Tibial artery (tissue), 4 donors: ENCODE results near the gene ADNP2.

ENCODE experiments used
- DNase-seq, 2 donors: peaks; one replicate each; pipeline ENCODE4 v3.0.0-alpha.2; 2019
- H3K27ac ChIP-seq, 2 donors: fragments of 200-600 bp; sonication (generic) in 1 of 2; 1 replicate in 1 of 2; 2 replicates in 1 of 2; pipeline ENCODE4 v1.5.1; 2018 to 2019; ENCODE audit warnings: mild to moderate bottlenecking in 1 of 2
- H3K27me3 ChIP-seq, 2 donors: fragments of 200-600 bp; sonication (generic) in 1 of 2; one replicate each; pipeline versions ENCODE4 v1.5.1 to v1.6.0; 2016 to 2019
- H3K36me3 ChIP-seq, 3 donors: fragments of 200-600 bp; sonication (generic) in 2 of 3; one replicate each; pipeline ENCODE4 v1.5.1; 2016 to 2019; ENCODE audit warnings: mild to moderate bottlenecking in 2 of 3
- H3K4me1 ChIP-seq, 4 donors: fragments of 200-600 bp; sonication (generic) in 2 of 4; 1 replicate in 3 of 4; 2 replicates in 1 of 4; pipeline ENCODE4 v1.5.1; 2016 to 2019
- H3K4me3 ChIP-seq, 2 donors: fragments of 200-600 bp; sonication (generic) in 1 of 2; 1 replicate in 1 of 2; 2 replicates in 1 of 2; pipeline ENCODE4 v1.5.1; 2018 to 2019; ENCODE audit warnings: mild to moderate bottlenecking in 2 of 2
- H3K9me3 ChIP-seq, 3 donors: fragments of 200-600 bp; sonication (generic) in 1 of 3; one replicate each; pipeline ENCODE4 v1.5.1; 2016 to 2019
- intact Hi-C: fragments of 100-400 bp; cut with DNase I; formaldehyde crosslinking; loops from one replicate; pipeline ENCODE4 v1.15.0; 2023; ENCODE audit warnings: low total_unique reads
- TF ChIP-seq, protein P1 (sequence below), 2 experiments: fragments of 200-600 bp in 1 of 2; fragments of 450-650 bp in 1 of 2; IDR thresholded peaks; one replicate each; pipeline ENCODE4 v1.5.1; 2017 to 2019; ENCODE audit warnings: antibody characterized with exemption in 2 of 2, mild to moderate bottlenecking in 1 of 2, moderate library complexity in 1 of 2

The ADNP2 gene

DNA sequence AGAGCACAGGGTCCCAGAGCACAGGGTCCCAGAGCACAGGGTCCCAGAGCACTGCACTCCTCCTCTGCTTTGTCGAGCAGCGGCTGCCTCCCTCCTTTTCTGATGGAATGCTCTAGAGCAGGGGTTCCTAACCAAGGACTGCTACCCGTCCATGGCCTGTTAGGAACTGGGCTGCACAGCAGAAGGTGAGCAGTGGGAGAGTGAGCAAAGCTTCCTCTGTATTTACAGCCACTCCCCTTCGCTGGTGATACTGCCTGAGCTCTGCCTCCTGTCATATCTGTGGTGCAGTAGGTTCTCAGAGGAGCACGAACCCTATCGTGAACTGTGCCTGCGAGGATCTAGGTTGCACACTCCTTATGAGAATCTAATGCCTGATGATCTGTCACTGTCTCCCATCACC is 33.1 kb upstream of the ADNP2 start:
- Histone ChIP-seq H3K27me3 (no peaks in the 10 kb centered on the region), H3K9me3 (no peaks in the 10 kb centered on the region), H3K4me1 (no peaks in the 10 kb centered on the region), H3K27ac (no peak overlapping the region), H3K4me3 (no peak overlapping the region), H3K36me3 (peaks cover 0 to 20% (median 15%) of the 10 kb centered on the region in 3 donors)
- intact Hi-C loops: no loop called here
- no peak for DNase-seq
- TF ChIP-seq, protein P1, sequence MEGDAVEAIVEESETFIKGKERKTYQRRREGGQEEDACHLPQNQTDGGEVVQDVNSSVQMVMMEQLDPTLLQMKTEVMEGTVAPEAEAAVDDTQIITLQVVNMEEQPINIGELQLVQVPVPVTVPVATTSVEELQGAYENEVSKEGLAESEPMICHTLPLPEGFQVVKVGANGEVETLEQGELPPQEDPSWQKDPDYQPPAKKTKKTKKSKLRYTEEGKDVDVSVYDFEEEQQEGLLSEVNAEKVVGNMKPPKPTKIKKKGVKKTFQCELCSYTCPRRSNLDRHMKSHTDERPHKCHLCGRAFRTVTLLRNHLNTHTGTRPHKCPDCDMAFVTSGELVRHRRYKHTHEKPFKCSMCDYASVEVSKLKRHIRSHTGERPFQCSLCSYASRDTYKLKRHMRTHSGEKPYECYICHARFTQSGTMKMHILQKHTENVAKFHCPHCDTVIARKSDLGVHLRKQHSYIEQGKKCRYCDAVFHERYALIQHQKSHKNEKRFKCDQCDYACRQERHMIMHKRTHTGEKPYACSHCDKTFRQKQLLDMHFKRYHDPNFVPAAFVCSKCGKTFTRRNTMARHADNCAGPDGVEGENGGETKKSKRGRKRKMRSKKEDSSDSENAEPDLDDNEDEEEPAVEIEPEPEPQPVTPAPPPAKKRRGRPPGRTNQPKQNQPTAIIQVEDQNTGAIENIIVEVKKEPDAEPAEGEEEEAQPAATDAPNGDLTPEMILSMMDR (IDR thresholded peaks at IDR 0.05): no peak

DNA sequence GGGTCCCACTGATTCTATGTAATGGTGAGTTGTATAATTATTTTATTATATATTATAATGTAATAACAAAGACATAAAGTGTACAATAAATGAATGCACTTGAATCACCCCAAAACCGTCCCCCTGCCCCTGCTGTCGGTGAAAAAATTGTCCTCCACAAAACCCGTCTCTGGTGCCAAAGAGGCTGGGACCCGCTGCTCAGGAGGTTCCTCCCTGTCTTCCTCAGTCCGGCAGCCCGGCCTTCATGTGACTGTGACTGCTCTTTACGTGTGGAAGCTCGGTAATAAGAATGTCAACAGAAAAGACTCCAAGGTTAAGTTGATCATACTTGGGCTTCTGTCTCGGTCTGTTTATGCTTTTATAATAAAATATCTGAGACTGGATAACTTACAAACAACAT is 32.7 kb upstream of the ADNP2 start:
- TF ChIP-seq, protein P1 (IDR thresholded peaks at IDR 0.05): no peak
- no peak for DNase-seq

DNA sequence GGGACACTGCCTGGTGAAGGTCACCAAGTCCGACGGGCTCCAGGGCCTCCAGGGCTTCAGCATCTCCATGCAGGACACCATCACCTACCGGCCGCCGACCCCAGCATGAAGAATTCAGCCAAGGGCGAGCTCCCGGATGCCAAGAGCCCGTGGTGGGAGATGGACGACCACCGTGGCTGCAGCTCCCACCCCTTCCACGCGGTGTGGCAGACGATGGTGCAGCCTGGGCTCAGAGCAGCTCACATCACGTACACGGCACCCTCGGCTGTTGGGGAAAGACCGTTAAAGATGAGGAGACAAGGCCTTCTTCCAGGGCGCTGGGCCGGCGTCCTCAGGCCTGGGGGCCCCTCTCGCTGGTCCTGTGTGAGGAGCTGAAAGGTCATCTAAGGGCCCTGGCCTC is 31.2 kb upstream of the ADNP2 start:
- Histone ChIP-seq H3K4me3 (no peak overlapping the region), H3K9me3 (no peaks in the 10 kb centered on the region), H3K4me1 (no peaks in the 10 kb centered on the region), H3K36me3 (peaks cover 0 to 30% (median 25%) of the 10 kb centered on the region in 3 donors), H3K27ac (no peak overlapping the region), H3K27me3 (no peaks in the 10 kb centered on the region)
- TF ChIP-seq, protein P1 (IDR thresholded peaks at IDR 0.05): no peak
- no peak for DNase-seq
- intact Hi-C loops: no loop called here

More for the DNA sequence above, 32.7 kb upstream of the ADNP2 start:
- intact Hi-C loops: no loop called here
- no peak overlapping the region for H3K27ac ChIP-seq
- H3K9me3 ChIP-seq: no peaks in the 10 kb centered on the region
- peaks cover 0 to 20% (median 20%) of the 10 kb centered on the region in 3 donors for H3K36me3 ChIP-seq
- H3K4me3 ChIP-seq: no peak overlapping the region
- H3K27me3 ChIP-seq: no peaks in the 10 kb centered on the region
- no peaks in the 10 kb centered on the region for H3K4me1 ChIP-seq

DNA sequence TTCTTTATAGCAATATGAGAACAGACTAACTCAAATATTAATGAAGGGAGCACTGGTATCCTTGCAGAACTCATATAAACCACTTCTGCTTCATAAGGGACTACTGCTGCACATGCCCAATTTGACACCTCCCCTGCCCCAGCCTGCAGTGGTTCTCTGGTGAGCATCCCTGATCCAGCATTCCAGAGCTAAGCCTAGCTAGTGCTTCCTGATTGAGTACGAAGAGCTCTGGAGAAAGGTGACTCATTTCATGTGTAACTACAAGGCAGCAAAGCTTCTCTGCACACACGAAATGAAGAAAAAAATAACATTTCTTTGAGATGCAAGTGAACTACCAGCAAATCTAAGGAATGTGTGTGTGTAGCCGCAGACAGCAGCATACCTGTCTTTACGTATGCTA is 22.8 kb upstream of the ADNP2 start:
- Histone ChIP-seq H3K4me3 (no peak overlapping the region), H3K36me3 (peaks cover 7 to 15% (median 11%) of the 10 kb centered on the region in 3 donors), H3K27me3 (no peaks in the 10 kb centered on the region), H3K27ac (no peak overlapping the region), H3K4me1 (no peaks in the 10 kb centered on the region), H3K9me3 (peaks cover 3 to 25% (median 21%) of the 10 kb centered on the region in 3 donors)
- DNase-seq: no peak
- intact Hi-C loops: no loop called here
- TF ChIP-seq, protein P1 (IDR thresholded peaks at IDR 0.05): no peak

DNA sequence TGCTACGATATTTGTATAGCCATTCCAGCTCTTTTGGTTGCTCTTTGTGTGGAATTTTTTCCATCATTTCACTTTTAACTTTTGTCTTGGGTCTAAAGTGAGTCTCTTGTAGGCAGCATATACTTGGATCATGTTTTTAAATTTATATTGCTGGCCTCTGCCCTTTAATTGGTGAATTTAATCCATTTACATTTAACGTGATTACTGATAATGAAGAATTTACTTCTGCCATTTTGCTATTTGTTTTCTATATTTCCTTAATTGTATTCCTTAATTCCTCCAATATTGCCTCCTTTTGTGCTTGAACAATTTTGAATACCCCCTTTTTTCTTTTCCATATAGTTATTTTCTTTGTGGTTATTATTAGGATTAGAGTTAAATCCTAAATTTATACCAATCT is 21.0 kb upstream of the ADNP2 start:
- Histone ChIP-seq H3K36me3 (peaks cover 0 to 15% (median 0%) of the 10 kb centered on the region in 3 donors), H3K27me3 (no peaks in the 10 kb centered on the region), H3K27ac (no peak overlapping the region), H3K4me3 (no peak overlapping the region), H3K9me3 (peaks cover 3 to 25% (median 21%) of the 10 kb centered on the region in 3 donors), H3K4me1 (no peaks in the 10 kb centered on the region)
- intact Hi-C loops: no loop called here
- TF ChIP-seq, protein P1 (IDR thresholded peaks at IDR 0.05): no peak
- no peak for DNase-seq

DNA sequence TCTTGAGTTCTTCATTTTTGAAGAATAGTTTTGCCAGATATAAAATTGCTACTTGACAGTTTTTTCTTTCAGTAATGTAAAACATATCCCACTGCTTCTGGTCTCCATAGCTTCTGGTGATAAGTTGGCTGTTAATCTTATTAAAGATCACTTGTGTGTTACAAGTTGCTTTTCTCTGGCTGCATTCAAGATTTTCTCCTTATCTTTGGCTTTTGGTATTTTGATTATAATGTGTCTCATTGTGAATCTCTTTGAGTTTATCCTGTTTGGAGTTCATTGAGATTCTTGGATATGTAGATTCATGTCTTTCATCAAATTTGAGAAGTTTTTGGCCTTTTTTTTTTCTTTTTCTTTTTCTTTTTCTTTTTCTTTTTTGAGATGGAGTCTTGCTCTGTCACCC is 20.2 kb upstream of the ADNP2 start:
- Histone ChIP-seq H3K4me1 (no peaks in the 10 kb centered on the region), H3K36me3 (peaks cover 0 to 15% (median 0%) of the 10 kb centered on the region in 3 donors), H3K9me3 (peaks cover 3 to 25% (median 21%) of the 10 kb centered on the region in 3 donors), H3K27me3 (no peaks in the 10 kb centered on the region), H3K4me3 (no peak overlapping the region), H3K27ac (no peak overlapping the region)
- TF ChIP-seq, protein P1 (IDR thresholded peaks at IDR 0.05): no peak
- intact Hi-C loops: no loop called here
- no peak for DNase-seq
